GM19455 (cell line): ENCODE data around the gene NECTIN3.

ENCODE experiments used
- ATAC-seq: cut with Tn5 transposase; IDR thresholded peaks from one replicate; pipeline ENCODE4 v1.9.1; 2021; ENCODE audit not compliant: unreplicated experiment

Gene NECTIN3

DNA sequence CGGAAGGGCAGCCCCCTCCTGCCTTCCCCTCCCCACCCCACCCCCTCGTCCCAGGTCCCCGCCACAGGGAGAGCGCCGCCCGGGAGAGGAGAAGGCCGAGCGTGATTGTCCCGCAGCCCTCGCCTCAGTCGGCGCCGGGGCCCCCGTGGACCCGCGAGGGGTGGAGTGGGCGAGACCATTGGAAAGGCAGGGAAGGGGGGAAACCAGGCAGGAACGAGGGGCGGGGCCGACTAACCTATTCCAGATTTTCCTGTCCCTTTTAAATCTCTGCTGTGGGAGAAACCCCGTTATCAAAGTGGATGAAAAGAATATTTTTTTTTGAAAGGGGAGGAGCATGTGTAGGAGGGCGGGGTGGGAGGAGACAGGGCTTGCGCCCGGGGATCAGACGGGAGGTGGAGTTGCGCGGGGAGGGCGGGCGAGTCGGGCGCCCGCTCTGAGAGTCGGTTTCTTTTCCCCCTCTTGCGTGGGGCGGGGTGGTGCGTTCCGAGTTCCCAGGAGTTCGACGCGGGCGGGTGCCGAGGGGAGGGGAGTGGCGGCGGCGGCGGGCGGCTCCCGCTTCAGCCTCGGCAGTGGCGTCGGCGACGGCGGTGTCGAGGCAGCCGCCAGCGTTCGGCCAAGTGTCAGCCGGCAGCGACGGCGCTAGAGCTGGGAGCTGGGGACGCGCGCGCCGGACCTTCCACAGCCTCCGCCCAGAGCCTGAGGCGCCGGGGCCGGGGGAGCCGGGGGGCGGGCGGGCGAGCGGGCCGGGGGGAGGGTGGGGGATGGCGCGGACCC lies at the start of gene NECTIN3:
Gene NECTIN3 (plus strand): TSS at position 560 of the 774 bp plus-strand sequence. CDS start 202 bp downstream, at position 762.
- ATAC-seq = peak; percentile 78

- no peak for ATAC-seq
Measured at GRCh38 chr3:111027868-111028267, 43.7 kb upstream of the NECTIN3 start.

DNA sequence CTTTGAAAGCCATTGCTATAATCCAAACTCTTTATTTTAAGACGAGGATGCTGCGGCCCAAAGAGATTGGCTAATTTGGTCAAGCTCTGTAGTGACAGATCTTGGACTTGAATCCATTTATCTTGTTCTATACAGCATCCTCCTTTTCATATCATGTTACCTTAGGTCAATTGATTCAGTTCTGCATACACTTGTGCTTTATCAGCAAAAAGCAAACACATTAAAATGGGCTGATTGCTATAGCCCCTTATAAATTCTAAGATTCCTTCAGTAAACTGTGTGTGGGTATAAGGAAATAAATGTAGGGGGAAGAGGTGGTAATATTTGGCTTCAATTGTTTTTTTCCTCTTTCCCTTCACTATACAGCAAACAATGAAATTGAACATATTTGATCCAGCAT lies 40.1 kb upstream of the NECTIN3 start:
- ATAC-seq = no peak

GRCh38 chr3:111032677-111033076 lies 38.9 kb upstream of the NECTIN3 start:
- no peak for ATAC-seq

GRCh38 chr3:111033470-111034050 lies 38.1 kb upstream of the NECTIN3 start:
- ATAC-seq = no peak

GRCh38 chr3:111035316-111035715 lies 36.3 kb upstream of the NECTIN3 start:
- ATAC-seq = no peak

DNA sequence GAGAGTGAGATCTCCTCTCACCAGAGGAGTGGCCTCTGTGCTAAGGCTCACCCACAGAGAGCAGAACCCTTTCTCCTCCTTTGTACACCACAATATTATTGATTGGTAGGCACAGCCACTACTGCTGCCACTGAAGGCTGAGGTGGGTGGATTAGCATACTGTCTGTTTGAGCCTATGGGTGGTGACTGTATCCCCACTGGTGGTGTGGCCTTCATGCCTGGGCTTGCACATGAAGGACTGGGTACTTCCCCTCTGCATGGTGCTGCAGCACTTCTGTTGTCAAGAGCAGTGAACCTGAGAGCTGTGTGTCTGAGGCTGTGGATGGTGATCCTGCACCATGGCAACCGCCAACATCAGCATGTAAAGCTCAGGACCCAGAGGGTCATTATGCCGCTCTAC lies 35.7 kb upstream of the NECTIN3 start:
- no peak for ATAC-seq

- no peak for ATAC-seq
Measured at GRCh38 chr3:111040959-111041358, 30.7 kb upstream of the NECTIN3 start.

DNA sequence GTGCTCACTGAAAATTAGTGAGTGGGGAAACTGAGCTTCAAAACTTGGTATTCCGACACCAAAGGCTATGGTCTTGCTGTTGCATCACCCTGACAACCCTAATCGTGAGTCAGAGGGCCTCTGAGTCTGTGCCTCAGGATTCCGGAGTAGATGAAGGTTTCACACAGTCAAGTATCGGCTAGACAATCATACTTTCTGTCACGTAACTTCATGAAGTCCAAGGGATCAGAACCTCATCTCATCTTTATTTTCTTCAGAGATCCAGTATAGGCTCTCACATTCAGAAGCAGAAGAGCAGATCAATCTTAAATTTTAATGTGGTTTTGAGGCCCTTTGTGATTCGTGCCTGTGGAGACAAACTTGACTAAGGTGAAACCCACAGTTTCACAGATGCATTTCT lies 26.1 kb upstream of the NECTIN3 start:
- ATAC-seq = no peak

DNA sequence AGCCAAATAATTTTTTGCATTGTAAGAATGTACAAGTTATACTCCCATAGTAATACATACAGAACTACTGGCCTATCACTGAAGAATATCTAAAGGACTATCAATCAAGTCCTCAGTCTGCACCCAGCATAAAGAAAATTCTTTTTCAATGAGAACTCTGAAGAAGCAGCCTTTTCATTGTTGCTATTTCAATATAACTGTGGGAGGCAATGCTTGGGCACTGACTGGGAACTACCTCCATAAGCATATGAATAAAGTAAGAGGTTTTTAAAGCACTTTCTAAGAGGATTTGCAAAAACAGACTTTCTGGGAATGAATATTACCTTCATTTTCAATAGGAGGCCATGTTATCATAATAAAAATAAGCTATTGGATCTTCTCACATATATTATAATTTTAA lies 24.6 kb upstream of the NECTIN3 start:
- ATAC-seq = no peak

- no peak for ATAC-seq
Measured at GRCh38 chr3:111047812-111048435, 23.7 kb upstream of the NECTIN3 start.

DNA sequence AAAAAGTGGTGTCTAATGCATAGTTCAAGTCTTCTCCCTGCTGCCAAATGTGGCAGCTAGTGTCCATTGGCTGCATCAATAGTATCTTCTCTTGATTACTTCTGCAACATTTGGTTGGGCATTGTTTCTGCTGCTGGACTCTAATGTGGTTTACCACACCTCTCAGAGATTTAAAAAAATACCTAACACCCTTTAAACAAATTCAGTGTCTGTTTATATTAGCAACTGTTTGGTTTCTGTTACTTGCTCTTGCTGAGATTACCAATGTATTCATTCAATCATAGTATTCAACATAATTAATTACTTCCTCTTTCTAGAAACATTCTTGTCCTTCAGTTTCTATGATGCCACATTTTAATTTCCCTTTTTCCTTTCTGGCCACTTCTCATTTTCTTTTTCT lies 20.3 kb upstream of the NECTIN3 start:
- no peak for ATAC-seq

GRCh38 chr3:111068574-111068973 lies 3.0 kb upstream of the NECTIN3 start:
- no peak for ATAC-seq

GRCh38 chr3:111069974-111070771 lies 1.4 kb upstream of the NECTIN3 start:
- no peak for ATAC-seq

GRCh38 chr3:111070772-111071256 lies 802 bp upstream of the NECTIN3 start:
- ATAC-seq = peak; percentile 11

DNA sequence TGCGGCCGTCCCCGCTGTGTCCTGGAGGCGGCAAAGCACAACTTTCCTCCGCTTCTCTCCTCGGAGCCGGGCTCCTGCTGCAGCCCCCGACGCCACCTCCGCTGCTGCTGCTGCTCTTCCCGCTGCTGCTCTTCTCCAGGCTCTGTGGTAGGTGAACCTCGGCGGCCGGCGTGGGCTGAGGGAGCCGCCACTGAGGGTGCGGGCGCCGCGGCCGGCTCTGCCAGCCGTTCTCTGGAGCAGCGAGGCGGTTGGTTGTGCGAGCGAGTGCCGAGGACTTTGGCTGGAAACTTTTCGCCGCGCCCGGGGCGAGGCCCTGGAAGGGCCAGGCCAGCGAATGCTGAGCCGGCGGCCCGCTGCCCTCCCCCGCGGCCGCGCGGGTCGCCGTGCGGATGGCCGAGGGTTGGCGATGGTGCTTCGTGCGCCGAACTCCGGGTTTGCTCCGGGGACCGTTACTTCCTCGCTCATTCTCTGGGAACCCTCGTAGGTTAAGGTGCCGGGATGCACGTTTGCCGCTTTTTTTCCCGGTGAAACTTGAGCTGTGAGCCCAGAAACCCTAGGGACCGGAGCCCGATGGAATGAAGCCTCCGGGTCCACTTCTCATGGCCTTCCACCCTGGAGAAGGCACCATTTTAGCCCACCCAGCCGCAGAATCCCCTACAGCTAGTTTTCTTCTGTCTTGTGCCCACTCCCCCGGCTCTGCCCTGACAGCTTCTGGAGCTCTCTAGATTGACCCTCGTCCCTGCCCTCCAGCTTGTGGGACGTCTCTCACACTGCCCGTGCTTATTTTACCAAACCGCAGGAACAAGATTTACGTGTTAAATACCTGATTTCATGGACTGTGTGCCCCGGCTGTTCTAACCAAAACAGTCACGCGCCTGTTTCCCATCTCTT lies 660 bp downstream of the NECTIN3 start:
- peak; percentile 25 for ATAC-seq

- no peak for ATAC-seq
Measured at GRCh38 chr3:111073218-111073617, 1.6 kb downstream of the NECTIN3 start.

DNA sequence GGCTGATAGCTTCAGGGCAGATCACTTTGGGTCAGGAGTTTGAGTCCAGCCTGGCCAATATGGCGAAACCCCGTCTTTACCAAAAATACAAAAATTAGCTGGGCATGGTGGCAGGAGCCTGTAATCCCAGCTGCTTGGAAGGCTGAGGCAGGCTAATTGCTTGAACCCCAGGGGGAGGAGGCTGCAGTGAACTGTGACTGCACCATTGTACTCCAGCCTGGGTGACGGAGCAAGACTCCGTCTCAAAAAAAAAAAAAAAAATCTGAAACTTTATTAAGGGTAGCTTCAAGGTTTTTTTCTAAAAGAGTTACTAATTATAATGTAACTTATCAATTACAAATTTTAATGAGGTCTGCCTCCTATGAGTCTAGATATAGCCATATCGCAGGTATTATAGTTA lies 5.1 kb downstream of the NECTIN3 start:
- ATAC-seq = no peak

- no peak for ATAC-seq
Measured at GRCh38 chr3:111077369-111077768, 5.8 kb downstream of the NECTIN3 start.

- no peak for ATAC-seq
Measured at GRCh38 chr3:111080413-111080812, 8.8 kb downstream of the NECTIN3 start.
